Pancreas (tissue), 10 donors: ENCODE measurements around the gene FNDC3B. TPM values are rescaled to one million over a fixed set of nuclear protein-coding genes. Genes with fewer than 3 reads are reported as not detected.

ENCODE experiments used
- ATAC-seq, 4 donors: fragments of 200-7000 bp; cut with Tn5 transposase; one replicate each; pipeline versions ENCODE4 v1.8.0 to v1.9.1; 2020; ENCODE audit warnings: mild to moderate bottlenecking in 4 of 4, moderate library complexity in 4 of 4
- DNase-seq, 6 donors: peaks; one replicate each; pipeline ENCODE4 v3.0.0-alpha.2; 2020
- FAIRE-seq: peaks from 2 replicates; lab custom pipeline; 2012; peaks lifted over from hg19 to GRCh38; lab: Jason Lieb, UNC
- H3K27ac ChIP-seq, 4 donors: fragments of 200-600 bp; sonication (generic); 1 replicate in 3 of 4; 2 replicates in 1 of 4; pipeline versions ENCODE4 v1.5.0 to v1.8.0; 2020
- H3K27me3 ChIP-seq, 4 donors: fragments of 200-600 bp; one replicate each; pipeline ENCODE4 v1.8.0; 2021
- H3K36me3 ChIP-seq, 3 donors: fragments of 200-600 bp; sonication (generic) in 1 of 3; one replicate each; pipeline versions ENCODE4 v1.5.0 to v1.8.0; 2020 to 2021
- H3K4me1 ChIP-seq, 3 donors: fragments of 200-600 bp; one replicate each; pipeline ENCODE4 v1.8.0; 2021
- H3K4me3 ChIP-seq, 4 donors: fragments of 200-600 bp; sonication (generic) in 2 of 4; one replicate each; pipeline versions ENCODE4 v1.5.0 to v1.8.0; 2020 to 2021
- H3K9me3 ChIP-seq, 4 donors: fragments of 200-600 bp; one replicate each; pipeline ENCODE4 v1.8.0; 2021
- whole genome bisulfite sequencing, 2 donors: extraction: QIAGEN DNeasy Blood & Tissue Kit; methylation state at CpG; one replicate each; pipeline ENCODE4 v1.1.7; 2013; 5-methylcytosine and 5-hydroxymethylcytosine counted together
- intact Hi-C, 3 donors: fragments of 100-400 bp; cut with DNase I; formaldehyde crosslinking; loops; one replicate each; pipeline versions ENCODE4 v1.11.1 to v1.14.2; 2022
- polyA plus RNA-seq, 2 donors: library from polyadenylated mRNA; stranded (reverse); fragments of 200-250 nt; gene quantifications; one replicate each; pipeline ENCODE4 v1.2.3, GENCODE V29; 2013
- total RNA-seq, 6 donors: library from RNA; stranded (reverse); fragmentation: NEBNext Ultra II Directional in 4 of 6; extraction: Animal tissue kit (Norgen Biotek cat#: 25700) in 4 of 6; gene quantifications; one replicate each; pipeline versions ENCODE4 v1.2.1 to v1.2.4, GENCODE V29; 2021 to 2023
- TF ChIP-seq, protein P1 (sequence below), 4 donors: fragments of 200-600 bp; sonication (generic) in 3 of 4; IDR thresholded peaks; one replicate each; pipeline versions ENCODE4 v1.5.0 to v1.8.0; 2021; ENCODE audit warnings: antibody characterized with exemption in 4 of 4
- donor health status: healthy with polysubstance abuse.
- donor health status: DM: no; HTN: no; CAD: no; lungs with moderate emphysema.
- donor health status: DM: no; HTN: no; CAD: no.
- donor health status: control.
- donor health status: control.
- donor health status: Bipolar disorder and iron deficiency.
- donor health status: DM: yes; HTN: yes; CAD: no.
- donor health status: DM: no; HTN: no; CAD: no.
- donor health status: DM: no; HTN: no; CAD: no.
- donor health status: DM: yes; HTN: yes; CAD: no.

Gene FNDC3B
- total and polyA plus RNA-seq, 8 donors, result 9.3 to 126 (median 73.2) TPM

DNA sequence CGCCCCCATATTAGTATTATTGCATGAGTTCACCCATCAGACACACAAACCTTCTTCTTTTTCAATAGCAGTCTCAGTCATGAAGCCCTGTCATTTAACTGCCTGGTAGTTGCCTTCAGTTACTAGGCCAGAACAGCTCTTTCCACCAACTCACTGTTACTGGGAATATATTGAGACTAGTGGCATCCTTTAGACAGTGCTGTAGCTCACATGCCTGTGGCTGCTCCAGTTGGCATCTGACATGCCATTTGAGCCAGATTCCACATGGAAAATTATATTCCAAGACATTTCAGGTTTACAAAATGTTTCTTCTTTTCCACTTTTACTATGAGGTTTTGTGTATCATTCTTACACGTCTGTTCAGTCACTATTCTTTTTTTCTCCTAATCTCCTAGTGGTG lies 262.8 kb downstream of the FNDC3B start:
- 87 to 94% methylated on average over 2 of the region's 2 CpGs for WGBS, 2 donors
- intact Hi-C loops, result no loop called here

DNA sequence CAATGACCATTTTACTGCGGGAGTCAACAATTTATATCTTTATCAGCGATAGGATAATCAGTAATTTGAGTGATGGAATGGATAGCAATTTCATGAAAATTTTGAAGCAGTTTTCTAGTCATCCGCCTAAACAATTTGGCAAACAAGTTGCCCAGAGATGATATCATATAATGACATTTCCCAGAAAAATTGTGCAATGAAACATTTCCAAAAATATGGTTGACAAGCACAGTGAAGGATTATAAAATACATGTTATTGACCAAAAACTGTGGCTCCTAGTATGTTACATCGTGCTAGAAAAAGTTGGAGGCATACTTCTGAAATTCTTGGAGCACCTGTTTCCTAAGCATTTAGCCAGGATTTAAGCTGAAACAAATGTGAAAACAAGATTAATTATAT lies 263.8 kb downstream of the FNDC3B start:
- intact Hi-C loops, result no loop called here
- FAIRE-seq, result no peak
- H3K27ac ChIP-seq, result no peak overlapping the region
- H3K4me1 ChIP-seq, result no peaks in the 10 kb centered on the region
- no peaks in the 10 kb centered on the region for H3K27me3 ChIP-seq
- ATAC-seq, result no peak
- H3K4me3 ChIP-seq, result no peak overlapping the region
- H3K9me3 ChIP-seq, result no peaks in the 10 kb centered on the region
- DNase-seq, result no peak
- TF ChIP-seq, protein P1, sequence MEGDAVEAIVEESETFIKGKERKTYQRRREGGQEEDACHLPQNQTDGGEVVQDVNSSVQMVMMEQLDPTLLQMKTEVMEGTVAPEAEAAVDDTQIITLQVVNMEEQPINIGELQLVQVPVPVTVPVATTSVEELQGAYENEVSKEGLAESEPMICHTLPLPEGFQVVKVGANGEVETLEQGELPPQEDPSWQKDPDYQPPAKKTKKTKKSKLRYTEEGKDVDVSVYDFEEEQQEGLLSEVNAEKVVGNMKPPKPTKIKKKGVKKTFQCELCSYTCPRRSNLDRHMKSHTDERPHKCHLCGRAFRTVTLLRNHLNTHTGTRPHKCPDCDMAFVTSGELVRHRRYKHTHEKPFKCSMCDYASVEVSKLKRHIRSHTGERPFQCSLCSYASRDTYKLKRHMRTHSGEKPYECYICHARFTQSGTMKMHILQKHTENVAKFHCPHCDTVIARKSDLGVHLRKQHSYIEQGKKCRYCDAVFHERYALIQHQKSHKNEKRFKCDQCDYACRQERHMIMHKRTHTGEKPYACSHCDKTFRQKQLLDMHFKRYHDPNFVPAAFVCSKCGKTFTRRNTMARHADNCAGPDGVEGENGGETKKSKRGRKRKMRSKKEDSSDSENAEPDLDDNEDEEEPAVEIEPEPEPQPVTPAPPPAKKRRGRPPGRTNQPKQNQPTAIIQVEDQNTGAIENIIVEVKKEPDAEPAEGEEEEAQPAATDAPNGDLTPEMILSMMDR (IDR thresholded peaks at IDR 0.05), result no peak
- peaks cover 0 to 19% (median 3%) of the 10 kb centered on the region in 3 donors for H3K36me3 ChIP-seq
- WGBS, 2 donors, result 77 to 85% methylated on average over 4 of the region's 4 CpGs

More for the DNA sequence above, 262.8 kb downstream of the FNDC3B start:
- H3K4me3 ChIP-seq, result no peak overlapping the region
- no peak for ATAC-seq
- H3K36me3 ChIP-seq, result peaks cover 0 to 24% (median under 1%) of the 10 kb centered on the region in 3 donors
- no peak for FAIRE-seq
- H3K9me3 ChIP-seq, result no peaks in the 10 kb centered on the region
- DNase-seq, result no peak
- H3K27ac ChIP-seq, result no peak overlapping the region
- TF ChIP-seq, protein P1 (IDR thresholded peaks at IDR 0.05), result no peak
- H3K4me1 ChIP-seq, result no peaks in the 10 kb centered on the region
- H3K27me3 ChIP-seq, result no peaks in the 10 kb centered on the region

DNA sequence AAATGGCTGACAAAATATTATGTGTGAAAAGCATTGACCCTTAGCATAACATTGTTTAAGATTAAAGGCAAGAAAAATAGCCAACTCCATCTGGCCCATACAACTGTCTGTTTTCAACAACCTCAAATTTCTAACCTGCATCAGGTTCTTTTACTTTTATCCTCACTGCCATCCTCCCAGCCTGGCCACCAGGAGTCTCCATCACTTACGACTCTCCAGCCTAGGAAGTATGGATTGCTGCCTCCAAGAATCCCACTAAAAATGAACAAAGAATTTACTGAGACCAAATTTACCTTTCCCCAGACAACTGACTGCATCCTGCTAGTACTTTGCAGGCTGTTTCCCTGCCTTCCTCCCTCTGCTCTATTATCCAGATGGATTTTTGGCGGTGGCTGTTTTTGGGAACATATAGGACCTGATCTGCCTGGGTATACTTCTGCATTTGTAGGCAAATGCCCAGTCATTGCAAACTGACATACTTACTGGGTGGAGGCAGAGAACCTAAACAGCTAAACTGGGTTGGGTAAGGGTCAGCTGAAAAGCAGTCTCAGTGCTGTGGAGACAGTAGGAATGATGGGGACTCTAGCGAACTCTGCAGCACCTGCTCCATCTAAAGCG lies 264.7 kb downstream of the FNDC3B start:
- TF ChIP-seq, protein P1 (IDR thresholded peaks at IDR 0.05), result no peak
- intact Hi-C loops, result no loop called here
- Histone ChIP-seq H3K27me3 (no peaks in the 10 kb centered on the region), H3K36me3 (peaks cover 0 to 20% (median 3%) of the 10 kb centered on the region in 3 donors), H3K9me3 (no peaks in the 10 kb centered on the region), H3K4me3 (no peak overlapping the region), H3K4me1 (no peaks in the 10 kb centered on the region), H3K27ac (no peak overlapping the region)
- WGBS, 2 donors, result 97 to 100% methylated on average over 4 of the region's 4 CpGs
- DNase-seq, result no peak
- FAIRE-seq, result no peak
- no peak for ATAC-seq

DNA sequence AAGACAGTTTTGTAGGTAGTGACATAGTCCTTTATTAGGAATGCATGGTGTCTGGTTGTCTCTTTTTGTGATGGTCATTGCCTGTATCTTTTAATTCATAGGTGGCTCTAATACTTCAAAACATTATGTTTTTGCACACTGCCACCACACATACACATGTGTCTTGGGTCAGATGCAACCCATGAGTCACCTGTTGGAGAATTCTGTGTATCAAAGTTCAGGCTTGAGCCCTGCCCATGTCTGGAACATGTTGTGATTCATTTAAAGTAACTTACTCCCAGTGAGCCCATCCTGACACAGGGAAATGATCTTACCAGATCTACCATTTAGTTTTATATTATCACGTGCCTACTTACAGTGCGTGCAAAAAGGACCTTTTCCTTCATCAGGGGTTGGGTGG lies 266.2 kb downstream of the FNDC3B start:
- TF ChIP-seq, protein P1 (IDR thresholded peaks at IDR 0.05), result no peak
- Histone ChIP-seq H3K27me3 (no peaks in the 10 kb centered on the region), H3K4me1 (no peaks in the 10 kb centered on the region), H3K4me3 (no peak overlapping the region), H3K27ac (no peak overlapping the region), H3K36me3 (peaks cover 0 to 21% (median 3%) of the 10 kb centered on the region in 3 donors), H3K9me3 (no peaks in the 10 kb centered on the region)
- 92 to 97% methylated on average over 2 of the region's 2 CpGs for WGBS, 2 donors
- FAIRE-seq (no peak), ATAC-seq (peak; percentile 74 to 81 (median 80)), DNase-seq (no peak)
- intact Hi-C loops, result no loop called here

DNA sequence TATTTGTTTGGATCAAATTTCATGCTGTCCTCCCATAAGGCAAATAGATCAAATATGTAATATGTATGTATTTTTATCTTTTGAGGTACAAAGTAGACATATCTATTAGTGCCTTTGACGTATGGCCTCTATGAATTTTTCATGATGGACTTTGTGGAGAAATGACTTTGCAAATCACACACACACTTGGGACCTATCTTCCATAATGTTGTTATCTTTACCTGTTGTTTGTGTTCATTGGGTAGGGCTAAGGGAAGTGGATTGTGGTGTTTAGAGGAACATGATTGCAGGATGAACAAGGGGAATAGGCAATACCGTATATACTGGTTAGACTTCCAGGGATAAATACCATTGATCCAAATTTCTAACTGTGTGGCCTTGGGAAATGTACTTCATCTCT lies 266.6 kb downstream of the FNDC3B start:
- Histone ChIP-seq H3K4me3 (no peak overlapping the region), H3K36me3 (peaks cover 0 to 25% (median 3%) of the 10 kb centered on the region in 3 donors), H3K27ac (no peak overlapping the region), H3K27me3 (no peaks in the 10 kb centered on the region), H3K4me1 (no peaks in the 10 kb centered on the region), H3K9me3 (no peaks in the 10 kb centered on the region)
- intact Hi-C loops, result no loop called here
- TF ChIP-seq, protein P1 (IDR thresholded peaks at IDR 0.05), result no peak
- WGBS, 2 donors, result 81 to 89% methylated on average over 2 of the region's 2 CpGs
- no peak for DNase-seq
- no peak for FAIRE-seq
- no peak for ATAC-seq
